Mesenchymal stem cell (in vitro differentiated cells and primary cell): ENCODE results near the gene NFIX.

Source experiments
- DNase-seq: peaks from one replicate; pipeline ENCODE4 v3.0.0-alpha.2; 2013
- H2AFZ ChIP-seq: one replicate; pipeline ENCODE4 v1.6.1; 2013; ENCODE audit warnings: low read depth, mild to moderate bottlenecking, control low read depth, inconsistent platforms, low read length, moderate library complexity
- H2AK5ac ChIP-seq: 2 replicates; pipeline ENCODE4 v1.6.1; 2013; ENCODE audit warnings: low read length, moderate library complexity, mild to moderate bottlenecking, inconsistent platforms; ENCODE audit not compliant: severe bottlenecking
- H2BK120ac ChIP-seq: one replicate; pipeline ENCODE4 v1.6.1; 2013; ENCODE audit warnings: low read depth, mild to moderate bottlenecking, inconsistent platforms, low read length, moderate library complexity
- H2BK12ac ChIP-seq, 2 experiments: one replicate each; pipeline ENCODE4 v1.6.1; 2013; ENCODE audit warnings: inconsistent platforms in 2 of 2, low read length in 2 of 2, mild to moderate bottlenecking in 2 of 2, moderate library complexity in 2 of 2, control low read depth in 1 of 2
- H2BK15ac ChIP-seq: one replicate; pipeline ENCODE4 v1.6.1; 2013; ENCODE audit warnings: mild to moderate bottlenecking, low read depth, inconsistent platforms; ENCODE audit not compliant: poor library complexity, severe bottlenecking
- H2BK5ac ChIP-seq: 2 replicates; pipeline ENCODE4 v1.6.1; 2013; ENCODE audit warnings: low read depth, mild to moderate bottlenecking, low read length, control low read depth, inconsistent platforms; ENCODE audit not compliant: poor library complexity, severe bottlenecking
- H3K14ac ChIP-seq, 2 experiments: one replicate each; pipeline ENCODE4 v1.6.1; 2013; ENCODE audit warnings: inconsistent platforms in 2 of 2, low read length in 2 of 2, control low read depth in 1 of 2, mild to moderate bottlenecking in 1 of 2, moderate library complexity in 1 of 2
- H3K18ac ChIP-seq, 2 experiments: one replicate each; pipeline ENCODE4 v1.6.1; 2013; ENCODE audit warnings: inconsistent platforms in 2 of 2, low read length in 2 of 2, control low read depth in 1 of 2, low read depth in 1 of 2, mild to moderate bottlenecking in 1 of 2
- H3K23ac ChIP-seq, 2 experiments: one replicate each; pipeline ENCODE4 v1.6.1; 2013; ENCODE audit warnings: inconsistent platforms in 2 of 2, low read length in 2 of 2, mild to moderate bottlenecking in 2 of 2, moderate library complexity in 2 of 2, control low read depth in 1 of 2
- H3K27ac ChIP-seq: 2 replicates; pipeline ENCODE4 v1.5.1; 2013; ENCODE audit warnings: mild to moderate bottlenecking, moderate library complexity, low read length, control low read depth, inconsistent platforms; ENCODE audit not compliant: poor library complexity, severe bottlenecking
- H3K27me3 ChIP-seq, 2 experiments: 2 replicates each; pipeline versions ENCODE4 v1.6.1 to v1.7.0; 2013; ENCODE audit warnings: low read length in 2 of 2, mild to moderate bottlenecking in 2 of 2, moderate library complexity in 2 of 2, control low read depth in 1 of 2, inconsistent platforms in 1 of 2; ENCODE audit not compliant: control insufficient read depth in 1 of 2, insufficient read depth in 1 of 2
- H3K36me3 ChIP-seq, 2 experiments: 2 replicates each; pipeline versions ENCODE4 v1.6.1 to v1.7.0; 2013; ENCODE audit warnings: low read length in 2 of 2, control low read depth in 1 of 2, inconsistent platforms in 1 of 2, low read depth in 1 of 2, mild to moderate bottlenecking in 1 of 2; ENCODE audit not compliant: insufficient read depth in 2 of 2, control insufficient read depth in 1 of 2
- H3K4ac ChIP-seq, 2 experiments: one replicate each; pipeline ENCODE4 v1.6.1; 2013; ENCODE audit warnings: inconsistent platforms in 2 of 2, low read length in 2 of 2, mild to moderate bottlenecking in 2 of 2, moderate library complexity in 2 of 2, control low read depth in 1 of 2, low read depth in 1 of 2
- H3K4me1 ChIP-seq: 2 replicates; pipeline ENCODE4 v1.6.1; 2013; ENCODE audit warnings: low read depth, low read length, control low read depth; ENCODE audit not compliant: control insufficient read depth, insufficient read depth
- H3K4me2 ChIP-seq: 2 replicates; pipeline ENCODE4 v1.6.1; 2013; ENCODE audit warnings: low read length, mild to moderate bottlenecking, inconsistent platforms; ENCODE audit not compliant: poor library complexity, severe bottlenecking
- H3K4me3 ChIP-seq, 2 experiments: 2 replicates each; pipeline versions ENCODE4 v1.5.1 to v1.7.0; 2013; ENCODE audit warnings: low read length in 2 of 2, mild to moderate bottlenecking in 2 of 2, control low read depth in 1 of 2, low read depth in 1 of 2; ENCODE audit not compliant: insufficient read depth in 1 of 2
- H3K79me1 ChIP-seq: replicated peaks from 2 replicates; pipeline ENCODE4 v1.6.1; 2013; ENCODE audit warnings: mild to moderate bottlenecking, control low read depth, low read length, inconsistent platforms; ENCODE audit not compliant: poor library complexity, severe bottlenecking
- H3K9ac ChIP-seq: 2 replicates; pipeline ENCODE4 v1.7.0; 2013; ENCODE audit warnings: mild to moderate bottlenecking, low read length, moderate library complexity
- H3K9me3 ChIP-seq: 2 replicates; pipeline ENCODE4 v1.7.0; 2013; ENCODE audit warnings: mild to moderate bottlenecking, low read length; ENCODE audit not compliant: control insufficient read depth
- H4K8ac ChIP-seq: one replicate; pipeline ENCODE4 v1.6.1; 2013; ENCODE audit warnings: inconsistent platforms, mild to moderate bottlenecking, low read length, moderate library complexity
- H4K91ac ChIP-seq: one replicate; pipeline ENCODE4 v1.6.1; 2013; ENCODE audit warnings: mild to moderate bottlenecking, low read length, inconsistent platforms
- WGBS: methylation state at CpG from one replicate; pipeline ENCODE4 v1.1.7; 2013; ENCODE audit warnings: mixed read lengths; 5-methylcytosine and 5-hydroxymethylcytosine counted together

The NFIX gene

DNA sequence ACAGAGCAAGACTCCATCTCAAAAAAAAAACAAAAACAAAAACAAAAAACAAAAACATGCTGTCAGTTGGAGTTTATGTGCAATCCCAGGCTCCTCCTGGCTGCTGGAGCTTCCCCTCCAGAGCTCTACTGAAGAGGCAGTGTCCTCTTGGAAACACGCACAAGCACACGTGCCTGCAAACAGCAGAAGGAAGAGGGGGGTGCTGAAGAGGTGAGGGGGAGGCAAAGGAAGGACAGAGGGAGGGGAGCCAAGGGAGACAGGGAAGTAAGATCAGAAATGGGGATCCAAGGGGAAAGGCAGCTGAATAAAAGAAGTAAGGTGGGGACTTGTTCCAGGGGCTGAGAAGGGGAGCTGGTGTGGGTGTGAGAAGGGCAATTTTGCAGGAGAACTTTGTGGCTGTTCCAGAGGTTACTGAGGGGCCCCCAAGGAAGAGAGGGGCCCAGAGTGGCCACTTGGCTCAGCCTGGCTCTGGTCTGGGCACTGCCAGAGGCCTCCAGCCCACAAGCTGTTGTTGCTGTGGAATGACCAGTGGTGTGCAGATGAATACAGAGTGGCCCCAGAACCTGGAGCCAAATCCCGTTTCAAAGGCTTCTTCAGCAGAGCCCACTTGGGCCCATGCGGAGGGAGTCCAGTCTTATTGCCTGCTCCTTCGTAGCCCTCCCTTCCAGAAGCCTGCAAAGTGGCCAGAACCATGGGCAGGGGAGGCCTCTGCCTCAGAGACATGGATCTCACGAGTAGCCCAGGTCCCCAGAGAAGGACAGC lies 73.0 kb downstream of the NFIX start:
- Histone ChIP-seq H4K8ac (no peak overlapping the region), H2BK15ac (no peak overlapping the region), H3K4me3 (no peak overlapping the region), H2AFZ (no peak overlapping the region), H3K4me2 (no peak overlapping the region), H2BK120ac (no peak overlapping the region), H2BK12ac (no peak overlapping the region), H2AK5ac (no peak overlapping the region), H4K91ac (no peak overlapping the region), H3K4ac (no peak overlapping the region), H3K27ac (no peak overlapping the region), H3K4me1 (peaks cover 11% of the 10 kb centered on the region), H3K36me3 (peaks cover 0 to 28% of the 10 kb centered on the region in 2 experiments), H3K9me3 (no peaks in the 10 kb centered on the region), H3K79me1 (no peaks in the 10 kb centered on the region), H3K23ac (no peak overlapping the region), H3K9ac (peak overlapping the region; percentile 49), H3K18ac (no peak overlapping the region), H3K27me3 (peaks cover 0 to 89% of the 10 kb centered on the region in 2 experiments), H2BK5ac (no peak overlapping the region), H3K14ac (no peak overlapping the region)
- no peak for DNase-seq
- 81% methylated on average over 6 of the region's 6 CpGs for WGBS

DNA sequence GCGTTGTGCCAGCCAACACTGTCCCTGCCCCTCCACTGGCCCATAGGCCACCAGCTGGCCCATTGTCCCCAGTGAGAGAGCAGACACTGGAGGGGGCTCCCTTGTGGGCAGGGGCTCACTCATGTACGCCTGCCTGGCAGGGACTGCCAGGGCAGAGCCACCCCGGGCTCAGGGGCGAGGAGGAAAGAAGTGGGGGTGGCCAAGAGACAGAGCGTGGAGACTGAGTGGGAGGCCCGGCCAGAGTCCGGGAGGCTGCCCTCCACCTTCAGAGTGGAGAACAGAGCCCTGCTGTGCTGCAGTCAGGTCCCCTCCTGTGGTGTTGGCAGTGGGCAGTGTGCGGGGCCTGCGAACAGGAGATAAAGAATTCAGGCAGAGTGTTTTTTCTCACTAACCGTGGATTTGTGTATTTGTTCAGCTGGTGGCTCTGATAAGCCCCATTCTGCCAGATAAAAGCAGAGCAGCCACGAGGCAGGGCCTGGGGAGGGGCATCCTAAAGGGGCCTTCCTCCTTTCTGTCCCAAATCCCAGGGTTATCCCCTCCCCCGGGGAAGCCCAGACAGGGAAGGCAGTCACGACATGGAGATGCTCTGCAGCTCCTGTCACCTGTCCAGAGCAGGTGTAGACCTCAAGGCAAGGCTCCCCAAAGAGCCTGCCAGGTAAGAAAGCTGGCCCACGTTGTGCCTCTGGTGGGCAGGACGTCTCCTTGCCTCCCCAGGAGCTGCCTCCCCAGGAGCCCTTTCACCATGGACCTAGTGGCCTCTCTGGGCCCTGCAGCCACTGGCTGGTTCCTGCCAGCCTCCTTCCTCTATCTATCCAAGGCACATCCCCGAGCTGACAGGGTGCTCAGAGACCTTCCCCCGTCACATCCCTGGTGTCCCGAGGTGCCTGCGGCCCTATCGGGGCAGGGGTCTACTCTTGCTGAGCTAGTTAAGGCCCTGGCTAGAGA lies 74.4 kb downstream of the NFIX start:
- peaks cover 11% of the 10 kb centered on the region for H3K4me1 ChIP-seq

DNA sequence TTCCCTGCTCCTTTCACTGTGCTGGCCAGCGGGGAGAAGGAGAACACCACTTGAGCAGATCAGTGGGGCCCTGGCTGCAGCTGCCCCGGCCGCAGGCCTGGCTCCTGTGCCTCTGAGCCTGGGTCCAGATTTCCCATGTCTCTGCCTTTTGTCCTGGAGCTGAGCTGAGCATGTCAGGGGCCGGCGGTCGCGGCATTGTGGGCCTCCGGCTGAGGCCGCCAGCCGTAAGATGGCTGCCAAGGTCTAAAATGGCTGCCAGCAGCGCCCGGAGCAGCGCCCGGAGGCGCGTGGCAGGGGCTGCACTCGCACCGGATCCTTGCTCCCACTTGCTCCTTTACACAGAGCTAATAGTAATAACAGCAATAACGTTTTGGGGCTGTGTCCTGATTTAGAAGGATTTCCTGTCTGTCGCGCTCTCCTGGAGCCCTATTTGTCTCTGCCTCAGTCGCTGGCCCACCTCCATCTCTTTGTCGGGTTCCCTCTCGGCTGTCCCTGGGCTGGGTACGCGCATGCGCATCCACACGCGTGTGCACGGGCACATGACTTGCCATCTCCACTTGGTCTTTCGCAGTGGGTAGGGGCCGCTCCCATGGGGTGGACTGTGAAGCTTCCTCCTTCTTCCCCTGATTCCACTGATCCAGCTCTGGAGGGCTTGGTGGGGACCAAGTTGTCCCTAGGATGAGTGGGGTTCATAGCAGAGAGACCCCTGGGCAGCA lies 75.3 kb downstream of the NFIX start:
- no peak overlapping the region for H4K91ac ChIP-seq
- peaks cover 0 to 86% of the 10 kb centered on the region in 2 experiments for H3K27me3 ChIP-seq
- no peak overlapping the region for H2AFZ ChIP-seq
- no peak overlapping the region for H2BK120ac ChIP-seq
- H3K79me1 ChIP-seq, result no peaks in the 10 kb centered on the region
- peaks cover 11% of the 10 kb centered on the region for H3K4me1 ChIP-seq
- WGBS, result 90% methylated on average over 25 of the region's 32 CpGs
- H3K23ac ChIP-seq, result no peak overlapping the region
- H3K4ac ChIP-seq, result no peak overlapping the region
- H3K9ac ChIP-seq, result peak overlapping the region; percentile 50
- H2BK5ac ChIP-seq, result no peak overlapping the region
- no peak overlapping the region for H2AK5ac ChIP-seq
- peak overlapping the region in 1 of 2 experiments; percentile 57 for H3K14ac ChIP-seq
- H3K4me2 ChIP-seq, result no peak overlapping the region
- no peak overlapping the region for H4K8ac ChIP-seq
- no peak overlapping the region for H3K4me3 ChIP-seq
- peaks cover 0 to 39% of the 10 kb centered on the region in 2 experiments for H3K36me3 ChIP-seq
- no peak overlapping the region for H2BK12ac ChIP-seq
- H3K9me3 ChIP-seq, result no peaks in the 10 kb centered on the region
- no peak overlapping the region for H3K27ac ChIP-seq
- no peak overlapping the region for H2BK15ac ChIP-seq
- DNase-seq, result no peak
- no peak overlapping the region for H3K18ac ChIP-seq

More for the DNA sequence above, 74.4 kb downstream of the NFIX start:
- Histone ChIP-seq H4K8ac (no peak overlapping the region), H3K79me1 (no peaks in the 10 kb centered on the region), H2BK12ac (no peak overlapping the region), H4K91ac (peak overlapping the region; percentile 9), H3K18ac (no peak overlapping the region), H3K36me3 (peaks cover 0 to 41% of the 10 kb centered on the region in 2 experiments), H2BK15ac (no peak overlapping the region), H3K27ac (no peak overlapping the region), H3K4me2 (no peak overlapping the region), H3K4me3 (no peak overlapping the region), H2BK120ac (no peak overlapping the region), H2AFZ (no peak overlapping the region), H3K4ac (no peak overlapping the region), H3K27me3 (peaks cover 0 to 90% of the 10 kb centered on the region in 2 experiments), H3K9ac (peak overlapping the region; percentile 50), H3K9me3 (no peaks in the 10 kb centered on the region), H3K14ac (peak overlapping the region in 1 of 2 experiments; percentile 57), H3K23ac (no peak overlapping the region), H2BK5ac (no peak overlapping the region), H2AK5ac (no peak overlapping the region)
- 53% methylated on average over 20 of the region's 20 CpGs for WGBS
- no peak for DNase-seq
